Caco-2 (cell line): ENCODE measurements around the gene AHCYL2. TPM values are rescaled to one million over a fixed set of nuclear protein-coding genes. Genes with fewer than 3 reads are reported as not detected.

Source experiments
- BruUV-seq: library from RNA; stranded (reverse); fragments of 400-500 nt; replicated peaks from 2 replicates; lab custom pipeline; 2021; lab: Mats Ljungman, UMichigan
- CTCF ChIA-PET: fragments of 300-600 bp; sonication (Branson Sonifier 250); formaldehyde crosslinking; loops from one replicate; lab custom pipeline; 2022; ENCODE audit warnings: antibody characterized with exemption; lab: Charles Lee
- POLR2A ChIA-PET: fragments of 300-600 bp; sonication (Branson Sonifier 250); formaldehyde crosslinking; loops from one replicate; lab custom pipeline; 2022; ENCODE audit warnings: antibody characterized with exemption; lab: Charles Lee
- DNase-seq, 2 experiments: peaks; one replicate each; pipeline versions ENCODE4 v3.0.0 to v3.0.0-alpha.2; 2020 to 2022
- H3K27me3 ChIP-seq: replicated peaks from 2 replicates; pipeline ENCODE4 v1.6.0; 2011; ENCODE audit warnings: low read length; ENCODE audit not compliant: control insufficient read depth, insufficient read depth
- H3K36me3 ChIP-seq: 2 replicates; pipeline ENCODE4 v1.5.1; 2011; ENCODE audit warnings: low read length; ENCODE audit not compliant: control insufficient read depth, insufficient read depth
- H3K4me1 ChIP-seq: fragments of 250-450 bp; sonication (Bioruptor Pico); 2 replicates; pipeline ENCODE4 v1.5.1; 2020; ENCODE audit warnings: mild to moderate bottlenecking
- H3K4me3 ChIP-seq: 2 replicates; pipeline ENCODE4 v1.5.1; 2011; ENCODE audit warnings: low read depth, mild to moderate bottlenecking, control low read depth, low read length
- H3K9me3 ChIP-seq: fragments of 250-450 bp; sonication (Bioruptor Pico); 2 replicates; pipeline ENCODE4 v1.5.1; 2020; ENCODE audit warnings: mild to moderate bottlenecking, moderate library complexity
- H3K27ac Mint-ChIP-seq: one replicate; pipeline ENCODE4 v1.8.0; 2022; ENCODE audit warnings: mixed read lengths; ENCODE audit not compliant: unreplicated experiment
- H3K27me3 Mint-ChIP-seq: one replicate; pipeline ENCODE4 v1.8.0; 2022; ENCODE audit warnings: mixed read lengths; ENCODE audit not compliant: insufficient read depth, unreplicated experiment
- H3K36me3 Mint-ChIP-seq: one replicate; pipeline ENCODE4 v1.8.0; 2022; ENCODE audit warnings: mild to moderate bottlenecking, mixed read lengths; ENCODE audit not compliant: insufficient read depth, unreplicated experiment
- H3K4me1 Mint-ChIP-seq: one replicate; pipeline ENCODE4 v1.8.0; 2022; ENCODE audit warnings: low read depth, mixed read lengths; ENCODE audit not compliant: unreplicated experiment
- H3K4me3 Mint-ChIP-seq: one replicate; pipeline ENCODE4 v1.8.0; 2022; ENCODE audit warnings: mild to moderate bottlenecking, moderate library complexity, mixed read lengths; ENCODE audit not compliant: unreplicated experiment
- H3K9me3 Mint-ChIP-seq: one replicate; pipeline ENCODE4 v1.8.0; 2022; ENCODE audit warnings: mixed read lengths; ENCODE audit not compliant: unreplicated experiment
- CTCF ChIP-seq, 2 experiments: fragments of 200-600 bp in 1 of 2; IDR thresholded peaks; 1 replicate in 1 of 2; 2 replicates in 1 of 2; pipeline versions ENCODE4 v1.5.1 to v1.8.0; 2011 to 2022; ENCODE audit warnings: antibody characterized with exemption in 1 of 2, control low read depth in 1 of 2, inconsistent platforms in 1 of 2, low read depth in 1 of 2, low read length in 1 of 2, mild to moderate bottlenecking in 1 of 2, moderate library complexity in 1 of 2; ENCODE audit not compliant: insufficient read depth in 1 of 2, severe bottlenecking in 1 of 2, unreplicated experiment in 1 of 2
- intact Hi-C: fragments of 100-400 bp; cut with micrococcal nuclease; formaldehyde crosslinking; loops from one replicate; pipeline ENCODE4 v1.10.0; 2022; ENCODE audit not compliant: unreplicated experiment
- total RNA-seq: library from RNA; stranded (reverse); gene quantifications from 2 replicates; pipeline ENCODE4 v1.2.3, GENCODE V29; 2022

AHCYL2 gene
- total RNA-seq, 1 experiment from 2014 or later, result 15.8 TPM

GRCh38 chr7:129437190-129437589 is 212.4 kb downstream of the AHCYL2 start:
- no peaks in the 10 kb centered on the region; the same call in 1 of the 2 replicates for H3K4me1 ChIP-seq
- intact Hi-C loops, result no loop called here
- H3K9me3 Mint-ChIP-seq, result no peaks in the 10 kb centered on the region

GRCh38 chr7:129438281-129438838 is 213.5 kb downstream of the AHCYL2 start:
- Histone ChIP-seq H3K4me1 (no peaks in the 10 kb centered on the region; the same call in 1 of the 2 replicates), H3K36me3 (no peaks in the 10 kb centered on the region), H3K9me3 (no peaks in the 10 kb centered on the region), H3K27me3 (no peaks in the 10 kb centered on the region), H3K4me3 (no peak overlapping the region)
- no peaks in the 10 kb centered on the region for H3K4me1 Mint-ChIP-seq
- BruUV-seq, result no TSS peak
- POLR2A ChIA-PET, result no interaction called here
- no peak for DNase-seq
- intact Hi-C loops, result no loop called here
- peaks cover 12% of the 10 kb centered on the region for H3K36me3 Mint-ChIP-seq
- no peak for TF ChIP-seq CTCF (IDR thresholded peaks at IDR 0.05; ENCODE audit: insufficient read depth in 1 of 2, low read depth in 1 of 2, low read length in 1 of 2, severe bottlenecking in 1 of 2, unreplicated experiment in 1 of 2)
- H3K4me3 Mint-ChIP-seq, result no peak overlapping the region
- CTCF ChIA-PET, result no interaction called here
- H3K27ac Mint-ChIP-seq, result no peak overlapping the region
- peaks cover 4% of the 10 kb centered on the region for H3K27me3 Mint-ChIP-seq
- H3K9me3 Mint-ChIP-seq, result no peaks in the 10 kb centered on the region

More at GRCh38 chr7:129437190-129437589, 212.4 kb downstream of the AHCYL2 start:
- H3K27ac Mint-ChIP-seq, result no peak overlapping the region
- H3K4me1 Mint-ChIP-seq, result peaks cover 8% of the 10 kb centered on the region
- POLR2A ChIA-PET, result no interaction called here
- no TSS peak for BruUV-seq
- CTCF ChIA-PET, result no interaction called here
- no peak overlapping the region for H3K4me3 Mint-ChIP-seq
- TF ChIP-seq CTCF (IDR thresholded peaks at IDR 0.05; ENCODE audit: insufficient read depth in 1 of 2, low read depth in 1 of 2, low read length in 1 of 2, severe bottlenecking in 1 of 2, unreplicated experiment in 1 of 2), result no peak
- peaks cover 7% of the 10 kb centered on the region for H3K27me3 Mint-ChIP-seq
- no peak for DNase-seq
- Histone ChIP-seq H3K9me3 (no peaks in the 10 kb centered on the region), H3K27me3 (no peaks in the 10 kb centered on the region), H3K4me3 (no peak overlapping the region), H3K36me3 (no peaks in the 10 kb centered on the region)
- peaks cover 15% of the 10 kb centered on the region for H3K36me3 Mint-ChIP-seq

- no peak overlapping the region for H3K4me3 ChIP-seq
- no peak overlapping the region for H3K4me3 Mint-ChIP-seq
- H3K27ac Mint-ChIP-seq, result no peak overlapping the region
- H3K36me3 Mint-ChIP-seq, result peaks cover 5% of the 10 kb centered on the region
- no peaks in the 10 kb centered on the region for H3K27me3 ChIP-seq
- no peaks in the 10 kb centered on the region for H3K9me3 ChIP-seq
- ChIA-PET CTCF (interaction anchor here (0.6 kb wide), 1 partner anchor 89 kb away, joined by 3 read pairs; no protein-coding TSS in a partner anchor), POLR2A (no interaction called here)
- no TSS peak for BruUV-seq
- no peak for DNase-seq
- H3K9me3 Mint-ChIP-seq, result no peaks in the 10 kb centered on the region
- H3K4me1 ChIP-seq, result no peaks in the 10 kb centered on the region; the same call in 1 of the 2 replicates
- peaks cover 4% of the 10 kb centered on the region for H3K27me3 Mint-ChIP-seq
- H3K4me1 Mint-ChIP-seq, result no peaks in the 10 kb centered on the region
- no peaks in the 10 kb centered on the region for H3K36me3 ChIP-seq
- intact Hi-C loops, result no loop called here
- no peak for TF ChIP-seq CTCF (IDR thresholded peaks at IDR 0.05; ENCODE audit: insufficient read depth in 1 of 2, low read depth in 1 of 2, low read length in 1 of 2, severe bottlenecking in 1 of 2, unreplicated experiment in 1 of 2)
Observed at GRCh38 chr7:129438839-129439651, 214.2 kb downstream of the AHCYL2 start.
